Endothelial cell of umbilical vein (primary cell): ENCODE results near the gene THUMPD2. TPM values are rescaled to one million over a fixed set of nuclear protein-coding genes. Genes with fewer than 3 reads are reported as not detected.

Experiments
- BruUV-seq: library from RNA; stranded (reverse); fragments of 400-500 nt; replicated peaks from 2 replicates; lab custom pipeline; 2021; lab: Mats Ljungman, UMichigan
- CTCF ChIA-PET: fragments of 300-600, 350-600 bp; sonication (Branson Sonifier 250); formaldehyde crosslinking; loops from one replicate; lab custom pipeline; 2021; ENCODE audit warnings: antibody characterized with exemption, inconsistent platforms; lab: Charles Lee
- POLR2A ChIA-PET: fragments of 300-600, 350-600 bp; sonication (Branson Sonifier 250); formaldehyde crosslinking; loops from one replicate; lab custom pipeline; 2021; ENCODE audit warnings: antibody characterized with exemption, inconsistent platforms; lab: Charles Lee
- DNase-seq: peaks from one replicate; pipeline ENCODE4 v3.0.0-alpha.2; 2011; ENCODE audit warnings: low read depth, low spot score
- FAIRE-seq: peaks from 2 replicates; lab custom pipeline; 2011; peaks lifted over from hg19 to GRCh38; lab: Jason Lieb, UNC
- H2AFZ ChIP-seq: 2 replicates; pipeline ENCODE4 v1.6.0; 2012; ENCODE audit warnings: low read depth, low read length, control low read depth, inconsistent platforms
- H3K27ac ChIP-seq: 2 replicates; pipeline ENCODE4 v1.5.1; 2011; ENCODE audit warnings: low read depth, mild to moderate bottlenecking, control low read depth, low read length, moderate library complexity; ENCODE audit not compliant: insufficient read depth
- H3K27me3 ChIP-seq, 2 experiments: 2 replicates each; pipeline versions ENCODE4 v1.6.0 to v1.6.1; 2011; ENCODE audit warnings: low read length in 2 of 2, mixed read lengths in 1 of 2; ENCODE audit not compliant: control insufficient read depth in 2 of 2, insufficient read depth in 2 of 2
- H3K36me3 ChIP-seq, 2 experiments: 2 replicates in 1 of 2; 3 replicates in 1 of 2; pipeline ENCODE4 v1.5.1; 2011; ENCODE audit warnings: low read length in 2 of 2, mild to moderate bottlenecking in 1 of 2, moderate library complexity in 1 of 2; ENCODE audit not compliant: control insufficient read depth in 2 of 2, insufficient read depth in 2 of 2; ENCODE audit errors: extremely low read depth in 1 of 2
- H3K4me1 ChIP-seq: 3 replicates; pipeline ENCODE4 v1.5.1; 2011; ENCODE audit warnings: mild to moderate bottlenecking, low read length; ENCODE audit not compliant: control insufficient read depth, insufficient read depth; ENCODE audit errors: extremely low read depth
- H3K4me2 ChIP-seq: 2 replicates; pipeline ENCODE4 v1.6.1; 2011; ENCODE audit warnings: low read length, control low read depth, mixed read lengths; ENCODE audit not compliant: insufficient read depth
- H3K4me3 ChIP-seq, 3 experiments: fragments of 200-600 bp in 1 of 3; sonication (generic), shearing (Covaris generic) in 1 of 3; replicated peaks in 1 of 3; 2 replicates each; pipeline ENCODE4 v1.5.1; 2011 to 2016; ENCODE audit warnings: control low read depth in 3 of 3, low read length in 3 of 3, mild to moderate bottlenecking in 2 of 3, inconsistent platforms in 1 of 3, low read depth in 1 of 3, moderate library complexity in 1 of 3; ENCODE audit not compliant: insufficient read depth in 1 of 3
- H3K79me2 ChIP-seq: 2 replicates; pipeline ENCODE4 v1.6.0; 2012; ENCODE audit warnings: low read length, inconsistent platforms; ENCODE audit not compliant: control insufficient read depth, insufficient read depth
- H3K9ac ChIP-seq: replicated peaks from 2 replicates; pipeline ENCODE3; 2011; ENCODE audit warnings: low read length, control low read depth; ENCODE audit not compliant: insufficient read depth; ENCODE audit errors: extremely low read depth
- H3K9me1 ChIP-seq: replicated peaks from 3 replicates; pipeline ENCODE4 v1.6.0; 2011; ENCODE audit warnings: mild to moderate bottlenecking, low read length; ENCODE audit not compliant: control insufficient read depth, insufficient read depth; ENCODE audit errors: extremely low read depth
- H3K9me3 ChIP-seq: replicated peaks from 2 replicates; pipeline ENCODE4 v1.5.1; 2012; ENCODE audit warnings: low read length, inconsistent platforms; ENCODE audit not compliant: control insufficient read depth, insufficient read depth
- H4K20me1 ChIP-seq: replicated peaks from 2 replicates; pipeline ENCODE3; 2011; ENCODE audit warnings: mild to moderate bottlenecking, low read length; ENCODE audit not compliant: control insufficient read depth, insufficient read depth; ENCODE audit errors: extremely low read depth
- EZH2 ChIP-seq: IDR thresholded peaks from 2 replicates; pipeline ENCODE4 v1.6.1; 2012; ENCODE audit warnings: borderline replicate concordance, low read depth, mild to moderate bottlenecking, moderate library complexity, low read length, inconsistent platforms; ENCODE audit not compliant: severe bottlenecking
- FOS ChIP-seq: IDR thresholded peaks from 2 replicates; pipeline ENCODE4 v1.6.1; 2011; ENCODE audit warnings: mild to moderate bottlenecking, low read length, moderate library complexity, borderline replicate concordance; ENCODE audit not compliant: insufficient read depth
- GATA2 ChIP-seq: IDR thresholded peaks from 2 replicates; pipeline ENCODE4 v1.7.0; 2011; ENCODE audit warnings: low read depth, mild to moderate bottlenecking, moderate library complexity, mixed read lengths, low read length; ENCODE audit not compliant: insufficient read length, insufficient read depth
- JUN ChIP-seq: IDR thresholded peaks from 2 replicates; pipeline ENCODE4 v1.6.1; 2011; ENCODE audit warnings: borderline replicate concordance, low read depth; ENCODE audit not compliant: insufficient read length, insufficient read depth
- MYC ChIP-seq: IDR thresholded peaks from one replicate; pipeline ENCODE4 v1.6.1; 2011; ENCODE audit warnings: mild to moderate bottlenecking, low read depth, low read length
- POLR2A ChIP-seq: IDR thresholded peaks from 2 replicates; pipeline ENCODE4 v1.6.1; 2012; ENCODE audit warnings: low read depth, mild to moderate bottlenecking, control low read depth, low read length
- POLR2AphosphoS5 ChIP-seq: IDR thresholded peaks from 2 replicates; pipeline ENCODE4 v1.6.1; 2012; ENCODE audit warnings: low read depth, mild to moderate bottlenecking, control low read depth, low read length, moderate library complexity; ENCODE audit not compliant: insufficient read depth
- dilution Hi-C: fragments of 300-500 bp; cut with MboI; formaldehyde crosslinking; loops from one replicate; pipeline ENCODE4 v1.15.0; 2019; ENCODE audit warnings: low sequenced_read_pairs; ENCODE audit not compliant: extremely low pct_ligation_motif_present
- intact Hi-C: fragments of 100-400 bp; cut with micrococcal nuclease; formaldehyde crosslinking; loops from one replicate; pipeline ENCODE4 v1.10.0; 2022
- polyA plus RNA-seq, 4 experiments: library from polyadenylated mRNA; depleted of rRNA in 3 of 4; stranded (reverse) in 3 of 4; unstranded in 1 of 4; fragments of >200 nt; gene quantifications; 2 replicates each; pipeline versions ENCODE4 v1.2.1 to v1.2.3, GENCODE V29; 2011 to 2012; ENCODE audit warnings: missing spikeins in 1 of 4
- total RNA-seq: library from RNA; stranded (reverse); gene quantifications from 2 replicates; pipeline ENCODE4 v1.2.3, GENCODE V29; 2021
- TF ChIP-seq, protein P1 (sequence below), 2 donors: IDR thresholded peaks; 1 replicate in 1 of 2; 2 replicates in 1 of 2; pipeline ENCODE4 v1.5.1; 2011; ENCODE audit warnings: low read length in 2 of 2, mild to moderate bottlenecking in 2 of 2, moderate library complexity in 2 of 2, control low read depth in 1 of 2, inconsistent platforms in 1 of 2, low read depth in 1 of 2; ENCODE audit not compliant: insufficient read depth in 1 of 2; ENCODE audit errors: extremely low read depth in 1 of 2
- TF ChIP-seq, protein P2 (sequence below): IDR thresholded peaks from 2 replicates; pipeline ENCODE4 v1.6.1; 2011; ENCODE audit not compliant: insufficient read depth, insufficient read length

The THUMPD2 gene
- total and polyA plus RNA-seq, 2 donors (not counting 3 experiments of a cell fraction or from before 2014, with no cell fraction given): 4.3 to 8.2 TPM

DNA sequence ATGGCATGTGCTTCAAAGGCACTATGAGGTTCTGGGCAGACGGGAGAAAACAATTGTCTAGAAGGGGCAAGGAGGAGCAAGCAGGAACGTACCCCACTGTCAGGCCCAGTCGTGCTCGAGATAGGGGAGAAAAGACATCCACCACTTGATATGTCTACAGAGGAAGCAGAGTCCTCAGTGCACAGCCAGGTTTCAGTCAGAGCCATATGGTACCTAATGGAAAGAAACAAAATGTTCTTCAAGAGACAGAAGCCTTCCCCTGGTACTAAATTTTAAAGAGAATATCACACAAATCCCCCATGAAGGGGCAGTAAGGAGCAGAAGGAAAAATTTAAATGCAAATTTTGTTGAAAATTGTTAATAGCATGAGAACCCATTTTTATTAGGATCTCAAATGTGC lies 21.9 kb downstream of the THUMPD2 start:
- Histone ChIP-seq H3K4me3 (no peak overlapping the region), H3K4me1 (no peaks in the 10 kb centered on the region), H3K36me3 (peaks cover 6 to 25% of the 10 kb centered on the region in 2 experiments), H4K20me1 (no peaks in the 10 kb centered on the region), H2AFZ (no peak overlapping the region), H3K9me1 (no peaks in the 10 kb centered on the region), H3K9ac (no peak overlapping the region), H3K27me3 (no peaks in the 10 kb centered on the region), H3K27ac (no peak overlapping the region), H3K4me2 (no peak overlapping the region), H3K79me2 (no peaks in the 10 kb centered on the region), H3K9me3 (no peaks in the 10 kb centered on the region)
- no peak for TF ChIP-seq JUN
- TF ChIP-seq POLR2AphosphoS5: no peak
- TF ChIP-seq, protein P1, sequence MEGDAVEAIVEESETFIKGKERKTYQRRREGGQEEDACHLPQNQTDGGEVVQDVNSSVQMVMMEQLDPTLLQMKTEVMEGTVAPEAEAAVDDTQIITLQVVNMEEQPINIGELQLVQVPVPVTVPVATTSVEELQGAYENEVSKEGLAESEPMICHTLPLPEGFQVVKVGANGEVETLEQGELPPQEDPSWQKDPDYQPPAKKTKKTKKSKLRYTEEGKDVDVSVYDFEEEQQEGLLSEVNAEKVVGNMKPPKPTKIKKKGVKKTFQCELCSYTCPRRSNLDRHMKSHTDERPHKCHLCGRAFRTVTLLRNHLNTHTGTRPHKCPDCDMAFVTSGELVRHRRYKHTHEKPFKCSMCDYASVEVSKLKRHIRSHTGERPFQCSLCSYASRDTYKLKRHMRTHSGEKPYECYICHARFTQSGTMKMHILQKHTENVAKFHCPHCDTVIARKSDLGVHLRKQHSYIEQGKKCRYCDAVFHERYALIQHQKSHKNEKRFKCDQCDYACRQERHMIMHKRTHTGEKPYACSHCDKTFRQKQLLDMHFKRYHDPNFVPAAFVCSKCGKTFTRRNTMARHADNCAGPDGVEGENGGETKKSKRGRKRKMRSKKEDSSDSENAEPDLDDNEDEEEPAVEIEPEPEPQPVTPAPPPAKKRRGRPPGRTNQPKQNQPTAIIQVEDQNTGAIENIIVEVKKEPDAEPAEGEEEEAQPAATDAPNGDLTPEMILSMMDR (IDR thresholded peaks at IDR 0.05; ENCODE audit: extremely low read depth in 1 of 2, insufficient read depth in 1 of 2, low read depth in 1 of 2, low read length in 2 of 2): no peak
- TF ChIP-seq POLR2A: no peak
- TF ChIP-seq GATA2: no peak
- TF ChIP-seq, protein P2, sequence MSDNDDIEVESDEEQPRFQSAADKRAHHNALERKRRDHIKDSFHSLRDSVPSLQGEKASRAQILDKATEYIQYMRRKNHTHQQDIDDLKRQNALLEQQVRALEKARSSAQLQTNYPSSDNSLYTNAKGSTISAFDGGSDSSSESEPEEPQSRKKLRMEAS: no peak
- no peak for TF ChIP-seq FOS
- TF ChIP-seq MYC: no peak
- TF ChIP-seq EZH2: no peak
- dilution Hi-C loops (no loop called here), intact Hi-C loops (no loop called here)
- no peak for FAIRE-seq
- no peak for DNase-seq
- no TSS peak for BruUV-seq
- ChIA-PET POLR2A (interaction anchor here (1.0 kb wide), 1 partner anchor 1006 kb away, joined by 4 read pairs; the partner anchor contains the start of gene SRSF7), CTCF (no interaction called here)
